SK-N-SH (cell line): ENCODE measurements around the gene MEIS1.

Experiments
- CHD2 ChIP-seq: fragments of 150-350 bp; IDR thresholded peaks from 2 replicates; pipeline ENCODE4 v1.6.1; 2018; ENCODE audit warnings: low read length; ENCODE audit not compliant: partially characterized antibody
- JUND ChIP-seq: IDR thresholded peaks from 2 replicates; pipeline ENCODE4 v1.4.0; 2012
- POLR2AphosphoS5 ChIP-seq: IDR thresholded peaks from 2 replicates; pipeline ENCODE4 v1.6.1; 2012; ENCODE audit warnings: low read depth, low read length
- RAD21 ChIP-seq: IDR thresholded peaks from 2 replicates; pipeline ENCODE4 v1.6.1; 2012; ENCODE audit warnings: mild to moderate bottlenecking, low read length
- TF ChIP-seq, protein P1 (sequence below): fragments of 200-600 bp; sonication (generic); IDR thresholded peaks from 2 replicates; pipeline ENCODE4 v1.6.1; 2017; ENCODE audit warnings: antibody characterized with exemption, mild to moderate bottlenecking, moderate library complexity

DNA sequence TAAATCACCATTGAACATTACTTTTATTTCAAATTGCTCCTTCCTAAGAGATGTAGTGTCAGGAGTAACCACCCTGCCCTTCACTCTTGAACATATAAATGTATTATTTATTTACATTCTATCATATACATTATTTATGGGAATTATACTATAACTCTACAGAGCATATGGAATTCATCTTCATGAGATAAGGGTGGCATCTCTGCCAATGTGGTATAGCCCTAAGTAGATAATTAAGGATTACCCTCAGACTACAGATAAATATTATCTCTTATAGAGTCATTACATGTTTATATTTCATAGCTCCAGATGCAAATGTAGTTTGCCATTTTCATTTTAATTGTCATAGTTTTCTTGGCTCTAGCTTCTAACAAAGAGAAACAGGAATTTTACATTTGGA, 17.3 kb downstream of the MEIS1 start:
- TF ChIP-seq, protein P1, sequence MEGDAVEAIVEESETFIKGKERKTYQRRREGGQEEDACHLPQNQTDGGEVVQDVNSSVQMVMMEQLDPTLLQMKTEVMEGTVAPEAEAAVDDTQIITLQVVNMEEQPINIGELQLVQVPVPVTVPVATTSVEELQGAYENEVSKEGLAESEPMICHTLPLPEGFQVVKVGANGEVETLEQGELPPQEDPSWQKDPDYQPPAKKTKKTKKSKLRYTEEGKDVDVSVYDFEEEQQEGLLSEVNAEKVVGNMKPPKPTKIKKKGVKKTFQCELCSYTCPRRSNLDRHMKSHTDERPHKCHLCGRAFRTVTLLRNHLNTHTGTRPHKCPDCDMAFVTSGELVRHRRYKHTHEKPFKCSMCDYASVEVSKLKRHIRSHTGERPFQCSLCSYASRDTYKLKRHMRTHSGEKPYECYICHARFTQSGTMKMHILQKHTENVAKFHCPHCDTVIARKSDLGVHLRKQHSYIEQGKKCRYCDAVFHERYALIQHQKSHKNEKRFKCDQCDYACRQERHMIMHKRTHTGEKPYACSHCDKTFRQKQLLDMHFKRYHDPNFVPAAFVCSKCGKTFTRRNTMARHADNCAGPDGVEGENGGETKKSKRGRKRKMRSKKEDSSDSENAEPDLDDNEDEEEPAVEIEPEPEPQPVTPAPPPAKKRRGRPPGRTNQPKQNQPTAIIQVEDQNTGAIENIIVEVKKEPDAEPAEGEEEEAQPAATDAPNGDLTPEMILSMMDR: no peak
- no peak for TF ChIP-seq POLR2AphosphoS5
- no peak; the same call in 1 of the 2 replicates for TF ChIP-seq RAD21
- TF ChIP-seq CHD2: no peak
- TF ChIP-seq JUND: no peak
